Measurements from ENCODE around the gene PCDHB8.
"Not testable (repeated sequence)": the region's sequence is repeated elsewhere in the genome, so short reads cannot be mapped to it uniquely, and the experiment has no call there.

PCDHB8 gene

GRCh38 chr5:141177577-141178191 is at the start of gene PCDHB8:
TSS of gene PCDHB8 (plus strand) at chr5:141177790. CDS start at chr5:141178035, 245 bp downstream.
- DNase-seq (ENCODE audit: extremely low spot score); POLR2A ChIA-PET; CTCF ChIA-PET: not testable (repeated sequence)

GRCh38 chr5:141135030-141135717 is 42.4 kb upstream of the PCDHB8 start, which contains the start of gene PCDHB5:
TSS of gene PCDHB5 (plus strand) at chr5:141135206. CDS start at chr5:141135435, 229 bp downstream.
- ChIA-PET CTCF (no interaction called here), POLR2A (no interaction called here)
- TF ChIP-seq CTCF (IDR thresholded peaks at IDR 0.05; ENCODE audit: control extremely low read depth, extremely low read depth, low read depth, missing control alignments) = no peak
- no peak for DNase-seq (ENCODE audit: extremely low spot score)

GRCh38 chr5:141135718-141136266 is 41.8 kb upstream of the PCDHB8 start:
- CTCF ChIA-PET = no interaction called here
- POLR2A ChIA-PET = no interaction called here
- no peak for TF ChIP-seq CTCF (IDR thresholded peaks at IDR 0.05; ENCODE audit: control extremely low read depth, extremely low read depth, low read depth, missing control alignments)
- DNase-seq (ENCODE audit: extremely low spot score) = no peak

GRCh38 chr5:141137346-141137745 is 40.2 kb upstream of the PCDHB8 start:
- CTCF ChIA-PET; POLR2A ChIA-PET; DNase-seq (ENCODE audit: extremely low spot score): not testable (repeated sequence)

GRCh38 chr5:141149812-141150211 is 27.8 kb upstream of the PCDHB8 start, which contains the start of gene PCDHB6:
TSS of gene PCDHB6 (plus strand) at chr5:141150057. CDS start at chr5:141150258, 201 bp downstream.
- TF ChIP-seq CTCF (IDR thresholded peaks at IDR 0.05; ENCODE audit: control extremely low read depth, extremely low read depth, low read depth, missing control alignments) = no peak
- DNase-seq (ENCODE audit: extremely low spot score) = no peak
- CTCF ChIA-PET = no interaction called here
- POLR2A ChIA-PET = no interaction called here

- DNase-seq (ENCODE audit: extremely low spot score) = no peak
- ChIA-PET POLR2A (no interaction called here), CTCF (no interaction called here)
- TF ChIP-seq CTCF (IDR thresholded peaks at IDR 0.05; ENCODE audit: control extremely low read depth, extremely low read depth, low read depth, missing control alignments) = no peak
Measured at GRCh38 chr5:141150224-141150992, 27.2 kb upstream of the PCDHB8 start.

GRCh38 chr5:141150993-141151325 is 26.6 kb upstream of the PCDHB8 start:
- DNase-seq (ENCODE audit: extremely low spot score) = no peak
- ChIA-PET POLR2A (no interaction called here), CTCF (no interaction called here)
- no peak for TF ChIP-seq CTCF (IDR thresholded peaks at IDR 0.05; ENCODE audit: control extremely low read depth, extremely low read depth, low read depth, missing control alignments)

GRCh38 chr5:141151632-141152031 is 26.0 kb upstream of the PCDHB8 start:
- CTCF ChIA-PET; DNase-seq (ENCODE audit: extremely low spot score); POLR2A ChIA-PET: not testable (repeated sequence)

- DNase-seq (ENCODE audit: extremely low spot score); CTCF ChIA-PET; POLR2A ChIA-PET: not testable (repeated sequence)
Measured at GRCh38 chr5:141152096-141152495, 25.5 kb upstream of the PCDHB8 start.
